Dermis blood vessel endothelial cell (primary cell): Measurements from ENCODE around the gene HEXD. TPM values are rescaled to one million over a fixed set of nuclear protein-coding genes. Genes with fewer than 3 reads are reported as not detected.

Experiments used
- DNase-seq: peaks from one replicate; pipeline ENCODE4 v3.0.0; 2010
- total RNA-seq: library from RNA; depleted of rRNA; stranded (reverse); fragments of >200 nt; gene quantifications from 2 replicates; pipeline ENCODE4 v1.2.3, GENCODE V29; 2014

The HEXD gene
- total RNA-seq, 1 donor from 2014 or later = 22.0 TPM

DNA sequence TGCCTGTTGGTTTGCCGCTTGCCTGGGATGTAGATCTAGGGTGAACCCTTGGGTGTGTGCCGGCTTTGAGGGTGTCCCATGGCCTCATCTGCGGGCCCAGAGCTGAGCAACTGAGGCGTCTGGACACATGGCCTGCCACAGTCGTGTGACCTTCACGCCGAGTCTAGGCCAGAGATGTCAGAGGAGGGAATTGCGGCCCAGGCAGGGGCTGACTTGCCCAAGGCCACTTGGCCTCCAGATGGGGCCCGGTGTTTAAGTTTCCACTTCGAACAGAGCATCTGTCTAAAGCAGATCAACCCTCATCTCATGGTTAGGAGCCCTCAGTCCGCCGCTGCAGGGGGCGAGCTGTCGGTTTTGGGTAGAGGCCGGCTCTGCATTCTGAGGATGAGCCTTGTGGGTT lies 73.4 kb downstream of the HEXD start:
- DNase-seq = no peak

Other genes starting within 250 kb of the HEXD start
- 5.4 and 9.4 TPM in 2 replicates for gene CCDC57, start 205.5 kb upstream of the HEXD start, total RNA-seq
- 99.4 and 121 TPM in 2 replicates for gene SLC16A3, start 189.3 kb upstream of the HEXD start, total RNA-seq
- gene CSNK1D, start 144.6 kb upstream of the HEXD start, total RNA-seq = 39.3 and 69.2 TPM in 2 replicates
- not detected in 2 replicates for gene CD7, start 100.7 kb upstream of the HEXD start, total RNA-seq
- 3.6 and 7.5 TPM in 2 replicates for gene SECTM1, start 84.6 kb upstream of the HEXD start, total RNA-seq
- 0.05 TPM in 1 of 2 replicates, not detected in the other for gene TEX19, start 59.1 kb upstream of the HEXD start, total RNA-seq
- gene UTS2R, start 46.6 kb upstream of the HEXD start, total RNA-seq = not detected in 2 replicates
- 35.1 and 44.0 TPM in 2 replicates for gene OGFOD3, start 239 bp downstream of the HEXD start, total RNA-seq
- gene CYBC1, start 32.4 kb downstream of the HEXD start, total RNA-seq = 59.8 and 75.4 TPM in 2 replicates
- 85.5 and 105 TPM in 2 replicates for gene NARF, start 40.4 kb downstream of the HEXD start, total RNA-seq
- gene FOXK2, start 101.4 kb downstream of the HEXD start, total RNA-seq = 35.1 and 38.2 TPM in 2 replicates
- gene WDR45B, start 230.1 kb downstream of the HEXD start, total RNA-seq = 61.4 and 91.0 TPM in 2 replicates